BJ (cell line): ENCODE data around the gene IAH1. TPM values are rescaled to one million over a fixed set of nuclear protein-coding genes. Genes with fewer than 3 reads are reported as not detected.

Experiments used
- CTCF ChIA-PET: fragments of 350-600 bp; formaldehyde crosslinking; extraction: SDS; loops from one replicate; lab custom pipeline; 2021; ENCODE audit warnings: antibody characterized with exemption, inconsistent platforms; lab: Yijun Ruan, JAX
- POLR2A ChIA-PET: fragments of 300-600 bp; sonication (Branson Sonifier 250); formaldehyde crosslinking; extraction: SDS; loops from one replicate; lab custom pipeline; 2021; ENCODE audit warnings: antibody characterized with exemption; lab: Charles Lee
- DNase-seq: peaks from one replicate; pipeline ENCODE4 v3.0.0-alpha.2; 2011; ENCODE audit warnings: low read depth
- H3K27me3 ChIP-seq: 2 replicates; pipeline ENCODE4 v1.6.0; 2011; ENCODE audit warnings: low read length; ENCODE audit not compliant: control insufficient read depth, insufficient read depth
- H3K36me3 ChIP-seq: 2 replicates; pipeline ENCODE4 v1.5.1; 2011; ENCODE audit warnings: low read length; ENCODE audit not compliant: control insufficient read depth, insufficient read depth
- H3K4me3 ChIP-seq: 2 replicates; pipeline ENCODE4 v1.5.1; 2011; ENCODE audit warnings: low read depth, mild to moderate bottlenecking, control low read depth, low read length
- polyA plus RNA-seq: library from polyadenylated mRNA; depleted of rRNA; stranded (reverse); fragments of >200 nt; gene quantifications from 2 replicates; pipeline ENCODE4 v1.2.3, GENCODE V29; 2011
- TF ChIP-seq, protein P1 (sequence below): IDR thresholded peaks from 2 replicates; pipeline ENCODE4 v1.5.1; 2011; ENCODE audit warnings: low read depth, mild to moderate bottlenecking, control low read depth, inconsistent platforms, low read length, moderate library complexity; ENCODE audit not compliant: insufficient read depth

Gene IAH1
- polyA plus RNA-seq, 1 experiment, result 92.2 TPM

DNA sequence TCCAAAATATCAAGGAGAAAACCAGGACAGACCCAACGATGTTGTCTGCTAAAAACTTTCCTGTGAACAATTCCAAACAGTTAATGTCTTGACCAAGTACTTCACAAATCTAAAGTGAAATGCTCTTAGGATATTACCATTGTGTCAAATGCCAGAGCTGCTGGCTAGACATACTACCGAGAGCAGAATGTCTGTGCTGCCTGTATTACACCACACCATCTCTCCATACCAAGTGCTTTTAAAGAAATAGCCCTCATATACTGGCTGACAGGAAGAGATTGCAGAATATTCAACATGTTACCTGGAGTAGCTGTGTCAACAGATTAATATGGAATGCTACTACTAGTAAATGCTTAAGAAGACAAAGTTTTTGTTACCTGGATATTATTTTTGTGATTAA lies 18.6 kb downstream of the IAH1 start:
- ChIA-PET CTCF (interaction anchor here (0.6 kb wide), 1 partner anchor 310 kb away, joined by 3 read pairs; no protein-coding TSS in a partner anchor), POLR2A (no interaction called here)
- H3K36me3 ChIP-seq, result peaks cover 27% of the 10 kb centered on the region

DNA sequence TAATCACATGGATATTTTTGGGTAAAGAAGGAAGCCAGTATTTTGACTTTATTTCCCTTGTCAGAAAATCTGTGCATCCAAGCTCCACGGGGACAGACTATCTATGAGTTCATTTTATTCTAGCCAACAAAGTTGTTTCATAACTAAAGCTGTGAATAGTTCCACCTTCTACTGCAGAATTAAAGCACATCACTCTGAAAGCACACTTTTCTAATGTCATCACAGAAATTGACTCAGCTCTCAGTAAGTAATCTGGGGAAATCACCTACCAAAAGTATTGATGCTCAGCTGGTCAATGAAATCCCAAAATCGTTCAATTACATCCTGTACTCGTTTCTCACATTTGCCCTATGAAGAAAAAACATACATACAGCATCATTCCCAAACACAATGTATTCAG lies 19.1 kb downstream of the IAH1 start:
- H3K36me3 ChIP-seq, result peaks cover 27% of the 10 kb centered on the region
- no peaks in the 10 kb centered on the region for H3K27me3 ChIP-seq
- CTCF ChIA-PET, result interaction anchor here (0.6 kb wide), 1 partner anchor 309 kb away, joined by 3 read pairs; no protein-coding TSS in a partner anchor
- no peak overlapping the region for H3K4me3 ChIP-seq
- POLR2A ChIA-PET, result no interaction called here
- TF ChIP-seq, protein P1, sequence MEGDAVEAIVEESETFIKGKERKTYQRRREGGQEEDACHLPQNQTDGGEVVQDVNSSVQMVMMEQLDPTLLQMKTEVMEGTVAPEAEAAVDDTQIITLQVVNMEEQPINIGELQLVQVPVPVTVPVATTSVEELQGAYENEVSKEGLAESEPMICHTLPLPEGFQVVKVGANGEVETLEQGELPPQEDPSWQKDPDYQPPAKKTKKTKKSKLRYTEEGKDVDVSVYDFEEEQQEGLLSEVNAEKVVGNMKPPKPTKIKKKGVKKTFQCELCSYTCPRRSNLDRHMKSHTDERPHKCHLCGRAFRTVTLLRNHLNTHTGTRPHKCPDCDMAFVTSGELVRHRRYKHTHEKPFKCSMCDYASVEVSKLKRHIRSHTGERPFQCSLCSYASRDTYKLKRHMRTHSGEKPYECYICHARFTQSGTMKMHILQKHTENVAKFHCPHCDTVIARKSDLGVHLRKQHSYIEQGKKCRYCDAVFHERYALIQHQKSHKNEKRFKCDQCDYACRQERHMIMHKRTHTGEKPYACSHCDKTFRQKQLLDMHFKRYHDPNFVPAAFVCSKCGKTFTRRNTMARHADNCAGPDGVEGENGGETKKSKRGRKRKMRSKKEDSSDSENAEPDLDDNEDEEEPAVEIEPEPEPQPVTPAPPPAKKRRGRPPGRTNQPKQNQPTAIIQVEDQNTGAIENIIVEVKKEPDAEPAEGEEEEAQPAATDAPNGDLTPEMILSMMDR, result no peak
- no peak for DNase-seq

More for the DNA sequence above, 18.6 kb downstream of the IAH1 start:
- no peak overlapping the region for H3K4me3 ChIP-seq
- H3K27me3 ChIP-seq, result no peaks in the 10 kb centered on the region
- DNase-seq, result no peak
- TF ChIP-seq, protein P1, result no peak

DNA sequence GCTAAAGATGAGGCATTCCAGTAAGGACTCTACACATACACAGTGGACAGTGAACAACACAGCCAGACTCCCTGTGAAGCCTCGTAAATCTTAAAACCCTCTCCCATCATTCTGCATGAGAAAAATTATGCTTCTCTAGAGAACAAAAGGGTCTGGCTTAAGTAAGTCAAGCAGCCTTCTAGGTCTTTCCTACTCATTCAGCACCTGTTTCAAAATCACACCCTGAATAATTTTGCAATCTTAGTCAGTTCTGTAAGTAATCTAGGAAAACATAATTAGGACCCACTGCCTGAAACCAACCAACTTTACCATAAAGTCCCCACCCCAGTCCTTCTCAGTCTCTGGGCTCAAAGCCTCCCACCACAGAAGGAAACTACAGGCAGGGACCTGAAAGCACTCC lies 19.7 kb downstream of the IAH1 start:
- POLR2A ChIA-PET, result no interaction called here
- Histone ChIP-seq H3K36me3 (peaks cover 27% of the 10 kb centered on the region), H3K27me3 (no peaks in the 10 kb centered on the region), H3K4me3 (no peak overlapping the region)
- CTCF ChIA-PET, result no interaction called here
- DNase-seq, result no peak
- TF ChIP-seq, protein P1, result no peak

DNA sequence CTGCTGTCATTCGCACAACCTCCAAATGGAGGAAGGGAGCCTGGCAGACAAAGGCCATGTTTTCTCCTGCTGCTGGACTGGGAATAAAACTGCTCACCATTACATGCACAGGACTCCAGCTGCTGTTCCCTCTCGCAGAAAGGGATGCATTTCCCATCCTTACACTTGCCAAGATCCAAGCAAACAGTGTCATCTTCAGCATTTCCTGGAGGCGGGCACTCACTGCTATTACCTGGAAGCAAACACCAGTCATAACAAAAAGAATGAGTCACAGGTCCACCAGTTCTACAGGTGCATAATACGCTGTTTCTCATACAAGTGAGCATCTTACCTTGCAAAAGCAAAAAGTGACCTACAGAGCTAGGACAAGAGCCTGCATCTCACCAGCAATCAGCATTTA lies 22.7 kb downstream of the IAH1 start:
- DNase-seq, result no peak
- Histone ChIP-seq H3K36me3 (peaks cover 15% of the 10 kb centered on the region), H3K27me3 (no peaks in the 10 kb centered on the region), H3K4me3 (no peak overlapping the region)
- TF ChIP-seq, protein P1, result no peak
- CTCF ChIA-PET, result no interaction called here
- POLR2A ChIA-PET, result no interaction called here

DNA sequence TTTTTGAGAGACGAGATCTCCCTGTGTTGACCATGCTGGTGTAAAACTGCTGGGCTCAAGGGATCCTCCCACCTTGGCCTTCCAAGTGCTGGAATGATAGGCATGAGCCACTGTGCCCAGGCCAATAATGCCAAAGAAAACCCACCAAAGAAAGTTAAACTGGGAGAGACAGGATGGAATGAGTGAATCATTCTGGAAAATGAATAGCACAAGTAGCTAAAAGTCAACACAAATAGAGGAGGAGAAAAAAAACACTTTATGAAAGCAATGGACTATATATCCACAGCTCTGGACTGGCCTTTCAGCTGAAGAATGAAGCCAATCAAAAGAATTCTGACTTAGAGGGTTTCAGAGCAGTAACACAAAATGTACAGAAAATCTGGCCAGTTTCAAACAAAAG lies 23.9 kb downstream of the IAH1 start:
- POLR2A ChIA-PET, result interaction anchor here (0.7 kb wide), 1 partner anchor 95 kb away, joined by 7 read pairs; no protein-coding TSS in a partner anchor
- Histone ChIP-seq H3K27me3 (no peaks in the 10 kb centered on the region), H3K4me3 (no peak overlapping the region), H3K36me3 (peaks cover 16% of the 10 kb centered on the region)
- TF ChIP-seq, protein P1, result no peak
- DNase-seq, result no peak
- CTCF ChIA-PET, result no interaction called here
